NCI-H748 treated with DMSO at 0.1 percent for 48 hours (cell line): ENCODE results near the gene TMEM125.

Source experiments
- DNase-seq: peaks from one replicate; lab custom pipeline; 2025; lab: John Stamatoyannopoulos, UW

The TMEM125 gene

DNA sequence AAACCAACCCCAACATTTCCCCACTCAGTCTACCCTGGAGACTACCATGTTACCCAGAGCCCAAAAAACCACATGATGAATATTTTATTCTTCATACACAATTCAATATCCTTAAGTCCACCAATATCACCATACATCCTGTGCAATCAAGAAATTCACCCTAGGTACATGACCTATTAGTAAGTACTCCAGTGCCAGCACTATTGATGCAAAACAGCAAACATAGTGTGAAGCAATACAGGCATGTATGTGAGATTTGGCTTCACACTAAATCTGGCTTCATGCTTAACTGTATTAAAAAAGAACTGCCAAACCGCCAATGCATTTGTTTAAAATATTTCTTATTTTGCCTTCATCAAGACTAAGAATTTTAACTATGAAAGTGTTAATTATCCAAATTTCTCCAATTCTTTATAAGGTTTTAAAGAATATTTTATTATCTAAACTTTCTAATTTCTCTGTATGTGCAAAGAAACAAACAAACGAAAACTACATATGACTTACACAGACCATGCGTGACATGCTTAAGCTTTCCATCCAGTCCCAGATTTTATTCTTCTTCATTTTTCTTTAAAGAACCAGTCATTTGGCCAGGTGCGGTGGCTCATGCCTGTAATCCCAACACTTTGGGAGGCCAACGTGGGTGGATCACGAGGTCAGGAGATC is 22.4 kb upstream of the TMEM125 start:
- DNase-seq = no peak

DNA sequence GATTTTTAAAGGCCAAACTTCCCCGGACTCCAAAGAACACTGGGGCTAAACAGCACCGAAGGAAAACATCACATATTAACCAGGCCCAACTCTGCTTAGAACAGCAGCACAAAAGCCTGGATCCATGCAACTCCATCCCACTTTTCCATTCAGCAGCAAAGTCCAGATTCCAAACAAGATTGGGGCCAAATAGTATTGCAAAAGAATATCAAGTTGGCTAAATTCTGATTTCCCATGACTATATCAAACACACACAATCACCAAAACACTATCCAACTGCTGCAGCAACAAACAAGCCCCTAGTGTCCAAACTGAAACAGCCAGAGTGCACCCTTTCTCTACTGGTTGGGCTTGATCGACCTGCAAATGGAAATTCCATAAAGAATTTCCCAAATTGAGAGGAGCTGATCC is 19.4 kb upstream of the TMEM125 start:
- no peak for DNase-seq

DNA sequence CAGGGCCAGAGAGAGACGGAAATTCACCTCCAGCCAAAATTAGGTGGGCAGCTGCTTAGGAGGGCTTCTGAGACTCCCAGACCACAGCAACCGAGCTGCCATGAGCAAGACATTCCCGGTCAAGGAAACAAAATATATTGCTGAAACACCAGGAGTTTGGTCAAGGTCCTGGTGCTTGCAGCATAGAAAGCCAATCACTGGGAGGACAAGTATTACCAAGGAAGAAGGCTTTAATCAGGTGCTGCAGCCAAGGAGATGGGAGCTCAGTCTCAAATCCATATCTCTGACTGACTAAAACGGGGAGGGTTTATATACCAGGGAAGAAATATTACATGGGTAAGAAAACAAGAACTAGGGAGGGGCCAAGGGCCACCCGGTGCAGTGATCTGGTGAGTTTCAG is 18.8 kb upstream of the TMEM125 start:
- DNase-seq = no peak

DNA sequence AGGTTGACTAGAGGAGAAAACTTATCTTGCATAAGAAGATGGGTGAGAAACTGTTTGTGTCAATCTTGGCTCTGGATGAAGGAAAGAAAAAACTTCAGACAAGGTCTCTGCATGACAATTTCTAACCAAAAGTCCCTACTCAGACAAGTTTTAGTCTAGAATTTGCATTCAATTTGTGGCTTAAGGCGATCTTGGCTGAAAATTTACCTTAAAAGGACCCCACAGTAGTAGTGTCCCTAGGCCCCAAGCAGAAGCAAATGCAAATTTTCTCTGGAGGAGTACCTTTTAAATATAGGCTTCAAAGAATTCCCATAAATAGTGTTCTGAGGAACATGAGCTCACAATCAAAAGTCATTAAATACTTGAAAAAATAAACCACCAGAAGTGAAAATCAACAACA is 17.6 kb upstream of the TMEM125 start:
- no peak for DNase-seq

DNA sequence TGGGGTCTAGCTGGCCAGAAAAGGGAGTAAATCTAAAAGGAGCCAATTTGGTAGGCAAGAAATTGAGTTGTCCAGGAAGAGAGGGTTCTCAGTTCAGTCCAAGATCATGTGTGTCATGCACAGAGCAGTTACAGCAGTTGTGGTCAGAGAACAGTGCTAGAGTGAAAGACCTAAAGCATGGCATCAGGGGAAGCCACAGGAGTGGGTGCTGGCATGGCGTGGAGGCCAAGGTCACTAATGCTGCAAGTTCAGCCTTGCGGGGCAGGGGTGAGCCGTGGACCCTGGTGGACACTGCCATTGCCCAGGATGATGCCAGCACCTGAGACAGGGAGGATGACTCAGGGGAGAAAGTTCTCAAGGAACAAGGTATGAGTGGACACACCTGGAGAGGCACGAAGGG is 16.6 kb upstream of the TMEM125 start:
- DNase-seq = no peak

DNA sequence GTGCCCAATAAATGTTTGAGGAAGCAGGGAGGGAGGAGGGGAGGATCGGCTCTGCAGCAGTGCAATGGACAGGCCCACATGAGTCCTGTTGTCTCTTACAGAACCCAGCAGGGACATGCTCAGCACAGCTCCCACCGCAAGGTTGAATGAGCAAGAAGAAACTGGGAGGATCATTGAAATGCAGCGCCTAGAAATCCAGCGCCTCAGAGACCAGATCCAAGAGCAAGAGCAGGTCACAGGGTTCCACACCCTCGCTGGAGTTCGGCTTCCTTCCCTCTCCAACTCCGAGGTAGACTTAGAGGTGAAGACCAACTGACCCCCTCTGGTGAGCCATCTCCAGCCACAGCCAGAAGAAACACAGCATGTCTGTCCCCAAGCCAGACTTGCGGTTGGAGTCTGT is 15.9 kb upstream of the TMEM125 start:
- DNase-seq = no peak

DNA sequence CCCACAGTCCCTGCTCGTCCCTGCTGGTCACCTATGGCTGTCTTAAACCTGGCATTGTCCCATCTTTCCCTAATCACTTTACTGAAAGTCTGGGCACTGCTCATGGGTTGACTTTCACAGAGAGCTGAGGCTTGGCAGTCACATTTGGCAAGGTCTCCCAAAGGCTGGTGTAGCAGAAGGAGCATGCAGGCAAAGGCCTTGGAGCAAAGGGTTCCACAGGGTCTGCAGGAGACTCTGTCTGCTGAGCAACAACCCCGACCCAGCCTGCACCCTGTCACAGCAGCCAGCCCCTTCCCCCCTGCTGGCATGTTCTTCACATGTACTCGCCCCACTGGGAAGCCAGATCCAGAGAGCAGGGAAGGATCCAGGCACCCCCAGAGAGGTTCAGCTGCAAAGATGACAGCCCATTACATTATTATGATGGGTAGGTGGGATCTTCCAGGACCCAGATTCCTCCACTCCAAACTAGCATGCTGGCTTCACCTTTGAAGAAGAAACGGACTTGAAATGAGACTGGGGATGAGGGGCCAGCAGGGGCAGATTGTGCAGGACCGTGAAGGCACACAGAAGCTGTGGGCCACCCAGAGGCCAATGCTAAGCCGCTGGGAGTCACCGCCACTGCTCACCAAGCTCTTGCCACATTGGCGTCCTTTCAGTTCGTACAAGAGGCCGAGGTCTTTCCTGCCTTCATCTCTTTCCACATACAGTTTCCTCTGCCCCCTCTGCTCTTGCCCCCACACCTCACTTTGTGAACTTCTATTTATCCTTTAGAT is 14.2 kb upstream of the TMEM125 start:
- no peak for DNase-seq

DNA sequence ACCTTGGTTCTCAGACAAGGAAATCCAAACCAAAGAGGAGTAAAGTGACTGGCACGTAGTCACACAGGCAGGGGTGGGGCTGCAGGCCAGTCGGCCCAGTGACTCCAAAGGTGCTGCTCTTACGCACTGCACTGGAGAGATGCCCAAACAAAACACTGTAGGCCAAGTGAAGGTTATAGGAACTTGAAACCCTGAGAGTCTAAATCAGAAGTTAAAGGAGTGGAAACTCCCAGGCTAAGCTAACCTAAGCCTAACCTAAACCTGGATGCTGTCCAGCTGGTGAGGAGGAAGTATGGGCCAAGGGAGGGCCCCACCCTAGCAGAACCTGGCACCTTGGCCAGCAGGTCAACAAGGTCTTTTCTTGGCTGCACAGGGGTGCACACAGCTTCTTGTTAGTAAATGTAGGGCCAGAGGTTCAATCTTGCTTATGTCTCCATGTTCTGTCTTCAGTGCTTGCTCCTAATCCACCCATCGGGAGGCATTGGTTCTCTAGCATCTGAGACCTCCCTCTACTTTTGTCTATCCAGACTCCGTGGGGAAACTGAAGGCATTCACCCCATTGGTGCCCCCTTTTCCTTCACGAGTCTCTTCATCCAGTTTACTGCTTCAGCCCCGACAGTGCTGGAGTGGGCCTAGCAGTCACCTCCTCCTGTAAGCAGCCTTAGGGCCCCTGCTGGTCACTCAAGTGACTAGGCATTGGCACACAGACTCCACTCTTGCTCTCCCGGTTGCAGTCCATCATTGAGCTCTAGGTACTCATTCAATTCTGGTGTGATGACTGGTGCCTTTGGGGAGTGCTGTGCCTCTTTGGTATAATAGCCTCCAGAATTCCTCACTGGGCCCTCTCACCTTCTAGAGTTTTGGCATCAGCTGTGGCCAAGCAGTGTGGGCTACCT is 12.9 kb upstream of the TMEM125 start:
- no peak for DNase-seq

DNA sequence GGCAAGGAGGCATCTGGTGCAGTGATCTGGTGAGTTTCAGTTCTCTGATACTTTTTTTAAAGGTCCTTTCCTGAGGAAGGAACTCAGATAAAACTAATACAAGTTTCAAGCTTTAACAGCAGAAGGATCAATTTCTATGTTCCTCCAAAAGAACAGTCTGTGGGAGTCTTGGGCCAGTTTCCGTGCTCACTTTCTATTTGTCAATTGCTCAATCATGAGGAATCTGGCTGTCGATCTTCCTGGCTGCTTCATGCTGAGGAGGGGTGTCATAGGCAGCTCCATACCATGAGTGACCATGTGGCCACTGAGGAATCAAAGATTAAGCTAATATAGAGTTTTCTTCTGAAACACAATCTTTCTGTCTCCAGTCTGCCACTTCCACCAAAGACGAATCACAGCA is 11.4 kb upstream of the TMEM125 start:
- no peak for DNase-seq

DNA sequence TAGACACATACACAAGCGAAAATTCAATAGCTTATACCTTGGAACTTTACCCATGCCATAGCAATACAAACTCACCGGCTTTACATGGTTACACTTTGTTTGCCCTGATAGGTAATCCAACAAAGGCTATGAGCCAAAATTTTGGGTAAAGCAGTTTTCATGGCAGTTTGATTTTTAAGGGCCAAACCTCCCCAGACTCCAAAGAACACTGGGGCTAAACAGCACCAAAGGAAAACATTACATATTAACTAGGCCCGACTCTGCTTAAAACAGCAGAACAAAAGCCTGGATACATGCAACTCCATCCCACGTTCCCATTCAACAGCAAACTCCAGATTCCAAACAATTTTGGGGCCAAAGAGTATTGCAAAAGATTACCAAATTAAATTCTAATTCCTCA is 4.4 kb upstream of the TMEM125 start:
- DNase-seq = no peak

DNA sequence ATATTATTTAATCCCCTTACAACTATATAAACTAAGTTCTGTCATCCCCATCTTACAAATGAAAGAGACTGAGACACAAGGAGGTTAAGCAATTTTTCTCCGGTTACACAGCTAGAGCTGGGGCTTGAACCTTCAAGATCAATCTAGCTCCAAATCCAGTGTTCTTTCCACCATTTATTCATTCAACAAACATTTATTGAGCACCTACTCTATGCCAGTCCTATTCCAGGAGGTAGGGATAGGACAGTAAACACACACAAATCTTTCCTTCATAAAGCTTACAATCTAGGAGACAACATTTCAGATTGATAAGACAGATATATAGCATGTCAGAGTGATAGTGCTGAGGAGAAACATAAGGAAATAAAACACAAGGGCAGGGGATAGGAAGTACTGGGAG is 2.9 kb upstream of the TMEM125 start:
- DNase-seq = no peak

DNA sequence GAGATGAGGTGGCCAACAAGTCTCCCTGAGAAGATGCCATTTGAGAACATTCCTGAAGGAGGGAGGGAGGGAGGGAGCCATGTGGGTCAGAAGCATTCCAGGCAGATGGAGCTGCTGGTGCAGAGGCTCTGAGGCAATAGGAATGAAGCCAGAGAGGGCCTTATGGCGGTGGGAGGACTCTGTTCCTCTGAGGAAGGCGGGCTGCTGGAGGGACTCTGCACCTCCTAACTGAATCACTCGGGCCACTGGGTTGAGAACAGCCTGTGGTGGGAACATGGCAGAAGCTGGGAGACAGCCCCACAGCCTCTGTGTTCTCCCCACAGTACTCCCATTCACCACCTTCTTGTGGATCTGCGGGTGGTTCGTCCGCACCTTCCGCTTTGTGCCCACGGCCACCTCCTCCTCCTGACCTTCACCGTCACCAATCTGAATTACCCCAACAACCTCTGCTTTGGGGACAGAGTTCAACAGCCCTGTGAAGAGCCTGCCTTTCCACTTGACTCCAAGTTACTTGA is 2.4 kb upstream of the TMEM125 start:
- no peak for DNase-seq

DNA sequence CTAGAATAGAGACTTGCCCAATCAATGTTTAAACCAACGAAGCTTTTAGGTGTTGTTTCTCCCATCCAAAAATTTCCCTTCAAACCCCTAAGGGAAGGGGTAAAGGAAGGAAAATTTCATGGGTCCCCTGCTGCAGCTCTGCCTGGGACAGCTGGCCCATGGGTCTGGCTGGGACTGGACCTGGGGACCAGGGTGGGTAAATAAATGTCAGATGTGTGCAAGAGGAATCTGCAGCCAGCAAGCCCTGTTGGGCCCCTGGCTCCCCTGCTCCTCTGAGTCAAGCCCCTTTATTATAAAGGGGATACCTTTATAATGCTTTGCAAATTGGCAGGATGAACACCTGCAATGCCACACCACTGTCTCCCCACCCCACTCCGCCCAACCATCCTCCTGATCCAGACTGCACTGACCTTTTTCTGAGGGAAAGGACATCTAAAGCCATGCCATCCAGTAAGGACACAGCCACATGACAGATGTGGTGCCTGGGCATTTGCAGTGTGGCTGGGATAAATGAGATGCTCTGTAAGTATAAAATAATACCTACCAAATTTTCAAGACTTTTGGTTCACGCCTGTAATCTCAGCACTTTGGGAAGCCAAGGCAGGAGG is 1.9 kb upstream of the TMEM125 start:
- no peak for DNase-seq

DNA sequence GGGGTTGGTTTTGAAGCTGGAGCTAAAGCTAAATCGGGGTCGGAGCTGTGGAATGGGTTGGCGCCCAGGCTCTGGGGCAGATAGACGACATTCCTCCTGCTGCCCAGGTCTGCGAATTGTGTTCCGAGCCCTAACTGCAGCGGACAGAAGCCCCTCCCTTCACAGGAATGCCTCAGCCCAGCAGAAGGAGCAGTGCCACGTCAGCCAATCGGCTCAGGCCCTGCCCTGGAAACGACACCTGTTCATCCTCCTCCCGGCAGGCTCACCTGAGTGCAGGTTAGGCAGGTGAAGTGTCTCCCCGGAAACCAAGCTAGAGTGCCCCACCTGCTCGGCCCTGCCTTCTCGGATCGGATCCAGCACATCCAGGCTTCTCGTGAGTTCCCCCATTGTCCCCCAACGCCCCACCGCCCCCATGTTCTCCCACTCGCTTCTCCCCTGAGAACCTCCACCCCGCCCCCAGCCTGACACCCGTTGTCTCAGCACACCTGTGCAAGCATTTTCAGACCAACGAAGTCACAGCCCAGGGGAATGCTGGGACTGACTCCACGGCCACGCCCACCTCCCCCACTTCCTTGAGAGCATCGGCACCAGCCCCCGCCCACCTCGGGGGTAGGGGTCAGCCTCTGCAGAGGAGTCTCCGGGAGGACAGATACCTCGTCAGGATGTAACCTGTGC is 775 bp downstream of the TMEM125 start:
- DNase-seq = peak; percentile 100

DNA sequence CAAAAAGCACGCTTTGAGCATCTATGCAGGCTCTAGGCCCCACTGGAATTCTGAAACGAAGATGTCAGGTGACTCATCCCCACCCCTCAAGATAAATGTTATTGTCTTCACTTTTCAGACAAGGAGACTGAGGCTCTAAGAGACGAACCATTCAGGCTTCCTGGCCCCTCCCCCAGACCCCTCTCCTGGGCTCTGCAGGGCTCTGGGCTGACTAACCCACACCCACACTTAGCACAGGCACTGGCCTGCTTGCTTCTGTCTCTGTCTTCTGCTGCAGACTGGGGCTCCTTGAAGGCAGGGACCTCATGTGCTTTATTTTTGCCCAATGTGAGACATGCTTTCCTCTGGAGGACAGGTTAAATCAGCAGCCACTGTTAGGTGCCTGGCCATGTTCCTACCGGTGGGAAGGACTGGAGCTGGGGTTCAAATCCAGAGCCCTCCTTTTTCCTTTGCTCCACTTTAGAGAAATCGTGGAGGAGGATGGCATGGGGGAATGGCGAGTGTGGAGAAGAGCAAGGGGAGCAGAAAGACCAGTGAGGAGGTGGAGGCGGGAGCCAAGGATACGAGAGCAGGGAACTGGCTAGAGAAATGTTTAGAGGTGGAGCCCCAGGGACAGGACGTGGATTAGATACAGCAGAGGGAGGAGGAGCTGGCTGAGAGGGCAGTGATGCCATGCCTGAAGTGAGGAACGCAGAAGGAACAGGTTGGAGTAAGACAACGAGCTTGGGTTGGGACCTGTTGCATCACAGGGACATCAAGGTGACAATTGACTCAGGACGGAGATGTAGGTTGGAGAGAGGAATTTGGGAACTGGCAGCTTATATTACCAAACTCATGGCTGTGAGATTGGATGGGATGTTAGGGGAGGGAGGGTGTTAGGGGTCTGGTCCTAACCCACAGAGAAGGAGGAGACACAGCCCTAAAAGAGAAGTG is 1.7 kb downstream of the TMEM125 start:
- DNase-seq = no peak

DNA sequence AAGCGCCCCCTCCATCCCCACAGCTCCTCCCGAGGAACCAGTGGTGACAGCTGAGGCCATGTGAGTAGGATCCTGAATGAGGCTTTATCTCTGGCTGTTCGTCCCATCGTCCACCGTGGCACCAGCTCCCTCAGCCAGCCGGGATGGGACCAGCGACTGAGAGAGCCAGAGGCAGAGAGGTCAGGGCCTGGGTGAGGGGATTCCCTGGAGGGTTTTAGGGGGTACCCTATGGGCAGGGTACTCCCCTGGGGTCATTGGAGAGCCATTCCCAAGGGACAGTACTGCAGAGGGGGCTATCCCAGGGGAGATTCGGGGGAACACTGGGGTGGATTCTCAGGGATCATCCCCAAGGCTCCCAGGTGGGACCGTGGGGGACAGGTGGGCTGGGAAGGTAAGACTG is 2.4 kb downstream of the TMEM125 start:
- DNase-seq = no peak

DNA sequence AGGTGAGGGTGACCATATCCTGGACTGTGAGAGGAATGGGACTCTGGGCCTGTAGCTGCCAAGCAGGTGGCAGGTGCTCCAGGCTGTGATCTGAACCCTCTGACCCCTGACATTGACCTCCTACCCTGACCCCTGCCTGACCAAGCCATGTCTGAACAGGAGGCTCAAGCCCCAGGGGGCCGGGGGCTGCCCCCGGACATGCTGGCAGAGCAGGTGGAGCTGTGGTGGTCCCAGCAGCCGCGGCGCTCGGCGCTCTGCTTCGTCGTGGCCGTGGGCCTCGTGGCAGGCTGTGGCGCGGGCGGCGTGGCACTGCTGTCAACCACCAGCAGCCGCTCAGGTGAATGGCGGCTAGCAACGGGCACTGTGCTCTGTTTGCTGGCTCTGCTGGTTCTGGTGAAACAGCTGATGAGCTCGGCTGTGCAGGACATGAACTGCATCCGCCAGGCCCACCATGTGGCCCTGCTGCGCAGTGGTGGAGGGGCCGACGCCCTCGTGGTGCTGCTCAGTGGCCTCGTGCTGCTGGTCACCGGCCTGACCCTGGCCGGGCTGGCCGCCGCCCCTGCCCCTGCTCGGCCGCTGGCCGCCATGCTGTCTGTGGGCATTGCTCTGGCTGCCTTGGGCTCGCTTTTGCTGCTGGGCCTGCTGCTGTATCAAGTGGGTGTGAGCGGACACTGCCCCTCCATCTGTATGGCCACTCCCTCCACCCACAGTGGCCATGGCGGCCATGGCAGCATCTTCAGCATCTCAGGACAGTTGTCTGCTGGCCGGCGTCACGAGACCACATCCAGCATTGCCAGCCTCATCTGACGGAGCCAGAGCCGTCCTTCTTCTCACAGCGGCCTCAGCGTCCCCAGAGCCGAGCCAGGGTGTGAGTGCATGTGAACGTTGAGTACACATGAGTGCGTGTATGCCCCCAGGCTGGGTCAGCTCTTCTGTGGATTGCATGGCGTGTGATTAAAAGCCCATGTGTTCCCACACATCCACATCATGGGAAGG is 3.1 kb downstream of the TMEM125 start:
- DNase-seq = no peak

DNA sequence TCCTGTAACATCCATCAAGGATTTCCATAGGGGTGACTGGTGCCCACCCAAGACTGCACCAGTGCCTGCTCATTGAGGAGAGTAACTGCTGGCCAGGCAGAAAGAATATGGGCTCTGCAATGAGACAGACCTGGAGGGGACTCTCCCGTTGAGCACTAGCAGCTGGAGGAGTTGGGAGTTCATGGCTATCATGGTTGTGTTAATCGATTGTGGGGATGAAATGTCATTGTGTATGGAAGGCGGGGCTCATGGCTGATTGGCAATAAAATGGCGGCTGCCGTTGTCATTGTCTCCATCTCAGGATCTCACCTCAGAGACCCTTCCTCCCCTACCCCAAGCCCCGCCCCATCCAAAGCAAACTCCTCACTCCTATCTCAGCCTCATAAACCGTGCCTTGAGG is 3.9 kb downstream of the TMEM125 start:
- DNase-seq = no peak

DNA sequence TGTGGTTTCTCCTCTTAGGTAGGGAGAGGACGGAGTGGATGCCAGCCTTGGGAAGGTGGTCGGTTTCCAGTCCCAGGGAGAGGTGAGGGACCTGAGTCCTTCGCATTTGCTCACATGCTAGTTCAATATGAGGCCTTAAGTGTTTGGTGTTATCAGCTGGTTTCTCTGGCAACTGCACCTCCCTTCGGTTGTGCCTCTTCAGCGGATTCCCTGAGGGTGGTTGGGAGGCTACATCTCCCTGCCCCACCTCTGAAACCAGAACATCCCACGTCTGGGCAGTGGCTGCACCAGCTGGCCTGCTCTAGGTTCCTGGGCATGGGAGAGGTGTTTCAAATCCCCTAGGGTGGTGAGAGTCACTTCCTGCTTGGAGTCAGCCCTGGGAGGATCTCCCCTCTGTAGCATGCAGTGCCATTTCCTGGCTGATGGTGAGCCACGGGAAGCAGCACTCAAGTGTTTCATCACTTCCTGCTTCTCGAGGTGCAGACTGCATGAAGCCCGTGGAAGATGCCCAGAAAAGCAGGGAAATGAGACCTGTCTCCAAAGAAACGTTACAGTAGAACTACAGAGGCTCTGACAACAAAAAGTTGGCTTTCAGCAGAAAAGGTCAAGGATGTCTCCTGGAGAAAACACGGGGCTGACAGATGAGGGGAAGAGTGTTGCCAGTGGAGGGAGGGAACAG is 4.5 kb downstream of the TMEM125 start:
- DNase-seq = no peak
